CMK (cell line): ENCODE results near the gene CDC25A.

Experiments
- DNase-seq: peaks from one replicate; pipeline ENCODE4 v3.0.0-alpha.2; 2010; ENCODE audit warnings: low read depth

Gene CDC25A

GRCh38 chr3:48194446-48195071 lies 6.3 kb upstream of the CDC25A start:
- no peak for DNase-seq

- DNase-seq, result no peak
Observed at GRCh38 chr3:48190911-48191310, 2.7 kb upstream of the CDC25A start.

- no peak for DNase-seq
Observed at GRCh38 chr3:48189321-48189720, 1.1 kb upstream of the CDC25A start.

- DNase-seq, result no peak
Observed at GRCh38 chr3:48187579-48188265, 495 bp downstream of the CDC25A start.

GRCh38 chr3:48187301-48187578 lies 977 bp downstream of the CDC25A start:
- DNase-seq, result no peak

GRCh38 chr3:48186631-48187300 lies 1.5 kb downstream of the CDC25A start:
- DNase-seq, result no peak

- DNase-seq, result no peak
Observed at GRCh38 chr3:48185129-48185528, 3.1 kb downstream of the CDC25A start.

GRCh38 chr3:48184299-48184698 lies 3.9 kb downstream of the CDC25A start:
- DNase-seq, result no peak

GRCh38 chr3:48180531-48181253 lies 7.5 kb downstream of the CDC25A start:
- no peak for DNase-seq

- DNase-seq, result no peak
Observed at GRCh38 chr3:48180021-48180420, 8.2 kb downstream of the CDC25A start.

- DNase-seq, result no peak
Observed at GRCh38 chr3:48178072-48178471, 10.1 kb downstream of the CDC25A start.

- DNase-seq, result peak; percentile 25
Observed at GRCh38 chr3:48157950-48158376, 30.3 kb downstream of the CDC25A start.

- DNase-seq, result no peak
Observed at GRCh38 chr3:48157202-48157840, 30.9 kb downstream of the CDC25A start.

GRCh38 chr3:48156163-48156562 lies 32.1 kb downstream of the CDC25A start:
- no peak for DNase-seq

GRCh38 chr3:48155122-48155521 lies 33.1 kb downstream of the CDC25A start:
- DNase-seq, result no peak

GRCh38 chr3:48151807-48152427 lies 36.3 kb downstream of the CDC25A start:
- no peak for DNase-seq

- DNase-seq, result peak; percentile 38
Observed at GRCh38 chr3:48151058-48151806, 37.0 kb downstream of the CDC25A start.

GRCh38 chr3:48143992-48144391 lies 44.2 kb downstream of the CDC25A start:
- no peak for DNase-seq

- DNase-seq, result no peak
Observed at GRCh38 chr3:48143567-48143966, 44.6 kb downstream of the CDC25A start.

GRCh38 chr3:48142316-48142870 lies 45.8 kb downstream of the CDC25A start:
- DNase-seq, result no peak

GRCh38 chr3:48141604-48142137 lies 46.5 kb downstream of the CDC25A start:
- no peak for DNase-seq
